Measurements from ENCODE around the gene SLC9A7.
"Not testable (repeated sequence)": the region's sequence is repeated elsewhere in the genome, so short reads cannot be mapped to it uniquely, and the experiment has no call there.

SLC9A7 gene

GRCh38 chrX:46754036-46754435 is 4.9 kb downstream of the SLC9A7 start:
- DNase-seq (ENCODE audit: low read depth in 2 of 2): no peak

- DNase-seq (ENCODE audit: low read depth in 2 of 2): no peak
These were observed 8.0 kb downstream of the SLC9A7 start for GRCh38 chrX:46750889-46751288.

DNA sequence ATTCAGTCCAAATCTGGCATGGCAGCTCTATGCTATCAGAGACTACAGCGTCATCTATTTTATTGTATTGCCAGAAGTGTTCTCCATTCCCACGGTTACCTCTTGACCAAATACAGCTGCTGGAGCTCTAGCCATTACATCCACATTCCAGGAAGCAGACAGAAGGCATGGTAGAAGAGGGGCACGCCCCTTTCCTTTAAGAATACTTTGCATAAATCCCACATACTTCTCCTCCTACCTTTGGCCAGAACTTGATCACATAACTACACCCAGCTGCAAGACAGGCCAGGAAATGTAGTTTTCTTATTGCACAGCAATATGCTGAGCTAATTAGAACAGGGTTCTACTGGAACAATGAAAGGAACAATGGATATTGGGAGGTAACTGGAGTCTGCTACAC is 14.9 kb downstream of the SLC9A7 start:
- no peak for DNase-seq (ENCODE audit: low read depth in 2 of 2)

- DNase-seq (ENCODE audit: low read depth in 2 of 2): no peak
These were observed 15.9 kb downstream of the SLC9A7 start for GRCh38 chrX:46743046-46743445.

DNA sequence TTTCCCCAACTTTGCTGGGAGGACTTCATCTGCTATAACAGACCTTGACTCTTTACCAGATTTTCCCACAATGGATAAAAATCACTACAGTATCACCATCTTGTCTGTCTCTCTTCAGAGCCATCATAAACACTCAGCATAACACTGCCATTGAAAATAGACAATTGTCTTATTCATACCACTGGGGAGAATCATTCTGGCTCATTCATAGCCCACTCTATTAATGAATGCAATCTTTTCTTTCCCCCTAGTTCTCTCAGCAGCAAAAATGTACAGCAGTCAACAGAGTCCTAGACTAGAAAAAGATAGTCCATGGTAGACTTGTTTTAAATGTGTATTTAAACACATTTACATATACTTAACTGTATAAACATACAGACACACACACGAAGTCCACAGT is 19.2 kb downstream of the SLC9A7 start:
- no peak for DNase-seq (ENCODE audit: low read depth in 2 of 2)

- no peak for DNase-seq (ENCODE audit: low read depth in 2 of 2)
These were observed 21.5 kb downstream of the SLC9A7 start for GRCh38 chrX:46737462-46737861.

DNA sequence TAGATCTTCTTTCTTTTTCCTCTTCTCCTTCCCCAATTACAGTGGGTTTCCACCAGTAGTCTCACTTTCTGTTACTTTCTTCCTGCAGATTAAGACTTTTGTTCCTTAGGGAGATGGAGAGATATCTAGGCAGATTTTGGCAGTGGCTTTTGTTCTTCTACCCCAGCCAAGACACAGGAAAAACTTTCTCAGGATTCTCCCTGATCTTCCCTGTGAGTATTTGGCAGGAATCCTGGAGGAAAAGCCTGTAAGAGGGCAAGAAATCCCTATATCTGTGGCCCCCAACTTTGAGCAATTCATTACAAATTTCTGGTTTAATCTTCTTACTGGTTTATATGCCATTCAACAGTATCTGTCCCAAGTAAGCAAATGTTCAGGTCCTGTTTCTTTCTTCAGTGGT is 21.9 kb downstream of the SLC9A7 start:
- no peak for DNase-seq (ENCODE audit: low read depth in 2 of 2)

- no peak for DNase-seq (ENCODE audit: low read depth in 2 of 2)
These were observed 23.3 kb downstream of the SLC9A7 start for GRCh38 chrX:46735622-46736021.

DNA sequence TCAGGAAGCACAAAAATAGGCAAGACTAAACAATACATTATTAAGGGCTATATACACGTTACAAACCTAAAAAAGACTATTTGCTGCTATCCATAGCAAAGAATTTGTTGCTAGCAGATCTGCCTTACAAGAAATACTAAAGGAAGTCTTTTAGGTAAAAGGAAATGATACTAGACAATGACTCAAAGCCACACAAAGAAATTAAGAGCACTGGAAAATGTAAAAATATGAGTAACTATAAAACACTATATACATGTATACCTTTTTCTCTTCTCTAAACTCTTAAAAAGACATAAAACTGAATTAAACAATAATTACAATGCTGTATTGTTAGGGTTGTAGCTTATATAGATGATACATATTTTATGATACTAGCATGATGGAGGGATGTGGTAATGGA is 25.7 kb downstream of the SLC9A7 start:
- no peak for DNase-seq (ENCODE audit: low read depth in 2 of 2)

DNA sequence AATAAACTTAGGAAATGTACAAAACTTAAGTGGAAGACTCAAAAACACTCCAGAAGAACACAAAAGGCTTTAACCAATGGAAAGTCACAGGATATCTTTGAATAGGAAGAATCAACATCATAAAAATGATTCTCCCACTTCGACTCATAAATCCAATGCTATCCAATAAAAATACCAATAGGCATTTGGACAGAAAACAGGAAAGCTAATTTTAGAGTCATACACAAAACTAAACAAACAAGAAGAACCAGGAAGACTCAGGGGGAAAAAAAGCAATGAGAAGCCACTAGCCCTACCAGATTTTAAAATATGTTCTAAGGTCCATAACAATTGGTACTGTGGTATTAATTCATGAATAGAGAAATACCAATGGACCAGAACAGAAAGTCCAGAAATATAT is 28.2 kb downstream of the SLC9A7 start:
- DNase-seq (ENCODE audit: low read depth in 2 of 2): no peak

GRCh38 chrX:46727441-46727840 is 31.5 kb downstream of the SLC9A7 start:
- no peak for DNase-seq (ENCODE audit: low read depth in 2 of 2)

GRCh38 chrX:46723569-46723927 is 35.4 kb downstream of the SLC9A7 start:
- not testable (repeated sequence) for DNase-seq (ENCODE audit: low read depth in 2 of 2)

GRCh38 chrX:46722742-46723568 is 36.0 kb downstream of the SLC9A7 start:
- no peak for DNase-seq (ENCODE audit: low read depth in 2 of 2)

DNA sequence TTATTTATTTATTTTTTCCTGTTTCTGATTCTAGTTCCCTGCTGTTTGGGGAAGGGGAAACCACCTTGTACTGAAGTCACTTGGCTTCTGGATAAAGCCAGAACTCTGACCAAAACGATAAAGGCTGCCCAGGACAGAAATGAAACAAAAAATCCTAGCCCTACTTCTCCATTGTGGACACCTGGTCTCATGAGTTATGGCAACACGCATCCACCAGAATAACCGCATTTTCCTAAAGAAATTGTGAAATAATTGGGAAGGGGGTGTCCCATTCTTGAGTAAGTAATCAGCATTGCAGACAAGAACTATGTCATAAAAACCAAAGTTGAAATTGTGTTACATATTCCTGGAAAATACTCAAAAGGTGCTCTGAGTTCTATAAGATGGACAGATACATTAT is 42.1 kb downstream of the SLC9A7 start:
- DNase-seq (ENCODE audit: low read depth in 2 of 2): no peak

DNA sequence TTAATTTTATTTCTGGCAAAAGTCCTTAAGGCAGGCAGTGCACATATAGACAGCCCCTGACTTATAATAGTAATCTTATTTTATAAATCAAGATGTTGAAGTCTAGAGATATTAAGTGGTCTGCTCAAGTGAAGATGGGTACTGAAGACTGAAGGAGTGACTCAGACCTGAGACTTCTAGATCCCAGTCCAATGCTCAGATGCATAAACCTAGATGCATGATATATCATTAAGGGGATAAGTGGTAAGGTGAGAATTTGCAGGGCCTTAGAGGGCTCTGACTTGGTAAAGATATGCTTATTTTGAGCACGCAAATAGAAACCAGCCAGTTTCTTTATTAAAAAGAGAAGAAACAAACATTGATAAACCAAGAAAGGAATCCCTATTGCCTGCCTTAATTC is 42.9 kb downstream of the SLC9A7 start:
- no peak for DNase-seq (ENCODE audit: low read depth in 2 of 2)

GRCh38 chrX:46715530-46715929 is 43.4 kb downstream of the SLC9A7 start:
- DNase-seq (ENCODE audit: low read depth in 2 of 2): no peak

GRCh38 chrX:46713672-46714490 is 45.0 kb downstream of the SLC9A7 start:
- DNase-seq (ENCODE audit: low read depth in 2 of 2): no peak

GRCh38 chrX:46712764-46713163 is 46.2 kb downstream of the SLC9A7 start:
- no peak for DNase-seq (ENCODE audit: low read depth in 2 of 2)

GRCh38 chrX:46710927-46711623 is 47.8 kb downstream of the SLC9A7 start:
- no peak for DNase-seq (ENCODE audit: low read depth in 2 of 2)

- DNase-seq (ENCODE audit: low read depth in 2 of 2): no peak
These were observed 48.5 kb downstream of the SLC9A7 start for GRCh38 chrX:46710425-46710824.

DNA sequence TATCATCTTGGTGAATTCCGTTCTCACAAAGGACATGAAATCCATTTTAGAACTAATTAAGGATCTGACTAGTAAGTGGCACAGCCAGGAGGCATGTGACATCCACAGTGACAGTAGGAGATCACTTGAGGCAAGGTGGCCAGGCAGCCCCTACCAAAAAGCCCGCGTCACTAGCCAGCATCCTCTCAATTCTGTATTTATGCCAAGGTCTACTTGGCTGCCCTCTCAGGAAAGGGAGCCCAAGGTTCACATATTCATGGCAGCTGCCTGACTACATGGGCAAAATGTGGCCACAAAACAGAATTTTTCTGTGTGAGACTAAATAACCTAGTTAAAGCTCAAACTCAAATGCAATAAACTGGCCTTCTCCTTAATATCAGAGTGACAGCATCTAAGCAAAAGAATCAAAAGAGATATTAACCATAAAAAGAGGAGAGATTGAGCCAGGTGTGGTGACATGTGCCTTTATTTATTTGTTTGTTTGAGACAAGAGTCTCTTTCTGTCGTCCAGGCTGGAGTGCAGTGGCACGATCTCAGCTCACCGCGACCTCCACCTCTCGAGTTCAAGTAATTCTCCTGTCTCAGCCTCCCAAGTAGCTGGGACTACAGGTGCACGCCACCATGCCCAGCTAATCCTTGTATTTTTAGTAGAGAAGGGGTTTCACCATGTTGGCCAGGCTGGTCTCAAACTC is 51.5 kb downstream of the SLC9A7 start:
- DNase-seq (ENCODE audit: low read depth in 2 of 2): no peak
